ENCODE data around the gene IL2RG.

IL2RG gene

DNA sequence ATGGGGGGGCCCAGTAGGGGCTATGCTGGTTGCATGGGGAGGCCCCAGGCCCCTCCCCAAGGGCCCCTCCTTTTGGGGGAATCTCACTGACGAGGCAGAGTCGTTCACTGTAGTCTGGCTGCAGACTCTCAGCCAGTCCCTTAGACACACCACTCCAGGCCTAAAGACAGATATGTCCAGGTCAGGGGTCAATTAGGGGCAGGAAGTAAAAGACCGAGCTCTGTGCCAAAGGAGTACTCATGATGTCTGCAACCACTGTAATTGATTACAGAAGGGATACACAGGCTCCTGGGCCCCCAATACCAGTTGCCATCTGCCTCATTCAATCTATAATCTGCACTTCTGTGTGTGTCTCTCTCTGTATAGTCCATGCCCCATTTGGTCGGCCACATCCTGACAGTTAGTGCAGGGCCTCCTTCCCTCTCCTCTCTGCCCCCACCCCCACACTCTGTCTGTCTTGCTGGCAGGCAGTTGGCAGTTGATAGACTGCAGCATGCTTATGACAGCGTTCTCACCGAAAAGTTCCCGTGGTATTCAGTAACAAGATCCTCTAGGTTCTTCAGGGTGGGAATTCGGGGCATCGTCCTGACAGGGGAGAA is 3.5 kb downstream of the IL2RG start:
- no peak for DNase-seq (ENCODE audit: low read depth in 3 of 3)

- DNase-seq (ENCODE audit: low read depth in 3 of 3) = no peak
Observed at GRCh38 chrX:71107245-71107644, 4.1 kb downstream of the IL2RG start.

GRCh38 chrX:71106427-71106826 is 5.0 kb downstream of the IL2RG start, which contains the start of gene CXorf65:
TSS of gene CXorf65 (minus strand) at chrX:71106740. CDS start at chrX:71106556, 184 bp downstream.
- DNase-seq (ENCODE audit: low read depth in 3 of 3) = no peak

GRCh38 chrX:71105628-71106027 is 5.7 kb downstream of the IL2RG start:
- no peak for DNase-seq (ENCODE audit: low read depth in 3 of 3)

GRCh38 chrX:71103110-71103983 is 8.0 kb downstream of the IL2RG start:
- DNase-seq (ENCODE audit: low read depth in 3 of 3) = peak in 1 of 3 experiments; percentile 39

GRCh38 chrX:71102292-71102691 is 9.1 kb downstream of the IL2RG start:
- DNase-seq (ENCODE audit: low read depth in 3 of 3) = no peak

GRCh38 chrX:71100581-71101505 is 10.5 kb downstream of the IL2RG start:
- DNase-seq (ENCODE audit: low read depth in 3 of 3) = no peak

GRCh38 chrX:71099736-71100135 is 11.6 kb downstream of the IL2RG start:
- DNase-seq (ENCODE audit: low read depth in 3 of 3) = no peak

DNA sequence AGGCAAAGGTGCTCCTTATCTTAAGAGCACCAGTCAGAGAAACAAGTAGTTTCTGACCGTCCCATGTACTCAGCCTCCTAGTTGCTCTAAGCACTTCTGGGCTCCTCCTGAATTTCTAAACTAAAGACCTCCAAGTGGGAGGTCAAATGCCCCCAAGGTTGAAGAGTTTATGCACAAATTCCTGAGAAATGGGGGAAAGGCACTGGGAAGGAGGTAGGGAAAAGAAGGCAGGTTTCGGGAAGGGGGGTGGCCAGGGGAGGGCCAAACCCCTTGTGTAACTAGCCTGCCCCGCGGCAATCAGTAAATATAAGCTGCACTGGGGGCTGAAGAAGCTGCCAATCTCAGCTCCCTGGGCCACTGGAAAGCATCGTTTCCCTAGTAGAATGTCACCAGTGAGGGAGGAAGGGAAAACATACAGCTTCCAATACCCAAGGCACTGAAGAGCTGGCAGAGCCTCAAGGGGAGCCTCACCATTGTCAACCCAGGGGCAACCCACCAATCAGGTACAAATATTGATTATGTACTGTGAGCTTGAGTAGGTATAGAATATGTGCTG is 12.3 kb downstream of the IL2RG start:
- no peak for DNase-seq (ENCODE audit: low read depth in 3 of 3)

- DNase-seq (ENCODE audit: low read depth in 3 of 3) = peak; percentile 48 to 64 (median 54)
Observed at GRCh38 chrX:71098302-71098701, 13.1 kb downstream of the IL2RG start.

DNA sequence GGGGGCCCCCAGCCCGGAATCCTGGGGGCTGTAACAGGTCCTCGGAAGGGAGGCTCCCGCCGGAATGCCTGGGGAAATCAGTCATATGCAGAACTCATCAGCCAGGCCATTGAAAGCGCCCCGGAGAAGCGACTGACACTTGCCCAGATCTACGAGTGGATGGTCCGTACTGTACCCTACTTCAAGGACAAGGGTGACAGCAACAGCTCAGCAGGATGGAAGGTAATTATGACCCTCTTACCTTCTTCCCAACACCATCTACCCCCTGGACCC is 14.7 kb downstream of the IL2RG start:
- DNase-seq (ENCODE audit: low read depth in 3 of 3) = no peak

DNA sequence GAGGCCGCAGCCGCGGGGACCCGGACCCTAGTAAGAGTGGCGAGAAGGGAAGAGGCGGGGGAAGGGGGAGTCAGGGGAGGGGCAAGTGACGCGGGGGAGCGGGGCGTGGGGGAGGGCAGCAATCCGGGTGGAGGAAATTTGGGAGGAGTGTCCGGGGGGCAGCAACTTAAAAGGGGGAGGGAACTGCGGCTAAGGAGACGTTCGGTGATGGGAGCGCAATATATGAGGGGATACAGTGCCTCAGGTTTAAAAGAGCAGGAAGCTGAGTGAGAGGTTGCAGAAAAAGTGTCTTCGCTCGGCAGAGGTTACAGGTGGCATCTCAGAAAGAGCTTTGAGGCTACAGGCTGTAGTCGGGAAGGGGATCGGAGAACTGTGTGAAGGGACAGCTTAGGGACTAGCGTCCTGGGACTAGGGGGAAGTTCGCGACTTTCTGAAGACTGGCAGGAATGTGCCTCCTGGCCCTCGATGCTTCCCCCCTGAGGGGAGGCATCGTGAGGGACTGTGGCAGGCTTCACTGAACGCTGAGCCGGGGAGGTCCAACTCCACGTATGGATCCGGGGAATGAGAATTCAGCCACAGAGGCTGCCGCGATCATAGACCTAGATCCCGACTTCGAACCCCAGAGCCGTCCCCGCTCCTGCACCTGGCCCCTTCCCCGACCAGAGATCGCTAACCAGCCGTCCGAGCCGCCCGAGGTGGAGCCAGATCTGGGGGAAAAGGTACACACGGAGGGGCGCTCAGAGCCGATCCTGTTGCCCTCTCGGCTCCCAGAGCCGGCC is 15.2 kb downstream of the IL2RG start:
- peak in 1 of 3 experiments; percentile 28 for DNase-seq (ENCODE audit: low read depth in 3 of 3)

DNA sequence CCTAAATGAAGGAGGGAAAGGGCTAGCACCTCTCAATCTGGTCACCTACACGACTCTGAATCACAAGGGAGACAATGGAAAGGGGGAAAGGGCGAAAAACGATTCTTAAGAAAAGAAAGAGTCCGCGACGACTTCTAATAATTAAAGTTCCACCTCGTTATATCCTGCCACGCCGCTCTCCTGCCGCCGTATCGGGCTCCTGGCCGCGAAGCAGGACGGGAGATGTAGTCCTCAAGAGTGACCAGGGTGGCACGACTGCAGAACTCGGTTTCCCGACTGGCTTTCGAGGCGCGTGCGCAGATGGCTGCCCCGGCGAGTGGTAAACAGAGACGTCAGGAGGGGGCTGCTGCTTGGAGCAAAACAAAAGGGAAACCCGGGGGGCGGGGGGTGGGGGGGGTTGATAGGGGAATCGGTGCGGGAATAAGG is 15.8 kb downstream of the IL2RG start, which contains the start of gene FOXO4:
Gene FOXO4, plus strand, starts transcription at position 297 of the 426 bp plus-strand sequence. CDS start 678 bp downstream, outside the sequence.
- peak; percentile 62 to 78 (median 77) for DNase-seq (ENCODE audit: low read depth in 3 of 3)

GRCh38 chrX:71095033-71095432 is 16.3 kb downstream of the IL2RG start:
- DNase-seq (ENCODE audit: low read depth in 3 of 3) = no peak

- DNase-seq (ENCODE audit: low read depth in 3 of 3) = no peak
Observed at GRCh38 chrX:71091263-71091662, 20.1 kb downstream of the IL2RG start.

DNA sequence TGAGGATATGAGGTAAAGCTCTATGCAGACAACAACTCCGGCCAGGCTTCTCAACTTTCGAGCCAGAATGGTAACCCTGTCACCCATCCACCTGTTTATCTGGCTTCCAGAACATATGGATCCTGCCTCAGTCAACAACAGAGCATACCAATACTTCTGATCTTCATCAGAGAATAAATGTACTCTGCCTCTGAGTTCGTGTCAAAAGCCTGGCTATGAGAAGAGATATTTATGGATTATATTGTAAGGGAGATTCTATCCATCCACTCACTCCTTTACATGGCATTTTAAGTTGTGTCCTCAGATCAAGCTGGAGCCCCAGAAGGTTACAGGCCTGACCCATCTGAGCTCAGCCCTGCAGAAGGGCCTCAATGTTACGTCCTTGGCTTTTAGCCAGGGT is 25.5 kb downstream of the IL2RG start:
- no peak for DNase-seq (ENCODE audit: low read depth in 3 of 3)

DNA sequence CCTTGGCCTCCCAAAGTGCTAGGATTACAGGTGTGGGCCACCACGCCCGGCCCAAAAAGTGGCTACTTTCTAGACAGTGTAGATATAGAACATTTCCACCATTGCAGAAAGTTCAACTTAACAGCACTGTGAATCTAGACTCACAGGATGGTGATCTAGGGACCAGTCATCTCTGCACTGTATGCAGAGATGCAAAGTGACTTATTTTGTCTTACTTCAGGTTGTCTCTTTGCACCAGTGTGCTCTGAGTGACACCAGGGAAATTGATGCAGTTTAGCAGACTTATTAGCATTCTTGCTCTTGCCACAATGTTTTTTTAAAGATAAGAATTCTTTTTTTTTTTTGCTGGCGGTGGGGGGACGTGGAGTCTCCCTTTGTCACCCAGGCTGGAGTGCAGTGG is 28.6 kb downstream of the IL2RG start:
- DNase-seq (ENCODE audit: low read depth in 3 of 3) = no peak

- DNase-seq (ENCODE audit: low read depth in 3 of 3) = no peak
Observed at GRCh38 chrX:71082124-71082647, 29.2 kb downstream of the IL2RG start.

DNA sequence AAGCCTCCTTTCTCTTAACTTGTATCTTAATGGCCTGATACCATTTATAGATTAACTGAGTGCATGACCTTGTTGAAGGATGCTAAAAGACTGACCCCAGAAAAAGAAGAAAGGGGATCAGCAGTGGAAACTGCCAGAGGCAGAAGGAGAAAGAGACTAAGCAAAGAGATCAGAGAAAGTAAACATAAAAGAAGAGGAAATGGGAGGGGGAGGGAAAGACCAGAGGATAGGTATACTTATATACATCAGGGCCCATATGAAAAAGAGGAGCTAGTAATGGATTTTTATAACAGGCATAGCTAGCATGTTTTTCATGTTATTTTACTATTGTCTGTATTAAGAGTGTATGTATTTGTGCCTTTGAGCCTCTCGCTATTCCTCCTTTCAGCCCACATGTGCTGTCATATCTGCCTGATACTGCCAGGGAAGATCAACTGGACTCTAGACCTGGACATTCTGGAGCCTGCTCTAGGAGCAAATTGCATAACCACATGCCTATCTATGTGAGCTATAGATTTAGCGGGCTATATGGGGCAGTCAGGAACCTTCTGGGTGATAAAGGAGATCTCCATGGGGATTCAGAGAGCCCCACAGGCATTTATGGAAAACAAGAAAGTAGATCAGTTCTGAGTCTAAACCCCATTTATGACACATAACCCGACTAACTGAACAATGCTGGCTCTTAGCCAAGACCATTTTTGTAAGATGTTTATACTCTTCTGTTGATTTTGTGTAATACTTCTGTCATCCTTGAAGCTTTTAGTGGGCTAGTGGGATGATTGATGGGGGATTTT is 29.9 kb downstream of the IL2RG start:
- DNase-seq (ENCODE audit: low read depth in 3 of 3) = no peak

- no peak for DNase-seq (ENCODE audit: low read depth in 3 of 3)
Observed at GRCh38 chrX:71070531-71070930, 40.8 kb downstream of the IL2RG start.
